Endothelial cell (in vitro differentiated cells): ENCODE data around the gene FBXO47. TPM values are rescaled to one million over a fixed set of nuclear protein-coding genes. Genes with fewer than 3 reads are reported as not detected.
A peak's percentile ranks its signal among the peaks of the same experiment; 100 is the strongest.

Experiments used
- DNase-seq: peaks from one replicate; pipeline ENCODE4 v3.0.0; 2021; ENCODE audit warnings: low spot score
- H3K27ac Mint-ChIP-seq: one replicate; pipeline ENCODE4 v1.8.0; 2021; ENCODE audit warnings: mixed read lengths, inconsistent platforms; ENCODE audit not compliant: unreplicated experiment
- H3K27me3 Mint-ChIP-seq: one replicate; pipeline ENCODE4 v1.8.0; 2021; ENCODE audit warnings: mild to moderate bottlenecking, moderate library complexity, mixed read lengths, inconsistent platforms; ENCODE audit not compliant: unreplicated experiment
- H3K36me3 Mint-ChIP-seq: one replicate; pipeline ENCODE4 v1.8.0; 2021; ENCODE audit warnings: mild to moderate bottlenecking, low read depth, mixed read lengths, inconsistent platforms; ENCODE audit not compliant: unreplicated experiment
- H3K4me1 Mint-ChIP-seq: one replicate; pipeline ENCODE4 v1.8.0; 2021; ENCODE audit warnings: mild to moderate bottlenecking, mixed read lengths, inconsistent platforms; ENCODE audit not compliant: unreplicated experiment
- H3K4me3 Mint-ChIP-seq: one replicate; pipeline ENCODE4 v1.8.0; 2021; ENCODE audit warnings: mild to moderate bottlenecking, mixed read lengths, inconsistent platforms; ENCODE audit not compliant: unreplicated experiment
- H3K9me3 Mint-ChIP-seq: one replicate; pipeline ENCODE4 v1.8.0; 2021; ENCODE audit warnings: mixed read lengths, inconsistent platforms; ENCODE audit not compliant: unreplicated experiment
- CTCF ChIP-seq: fragments of 200-600 bp; sonication (generic); IDR thresholded peaks from one replicate; pipeline ENCODE4 v1.5.0; 2021; ENCODE audit warnings: antibody characterized with exemption; ENCODE audit not compliant: unreplicated experiment
- total RNA-seq: library from RNA; stranded (reverse); fragmentation: NEBNext Ultra II Directional; extraction: Animal tissue kit (Norgen Biotek cat#: 25700); gene quantifications from one replicate; pipeline ENCODE4 v1.2.1, GENCODE V29; 2021; ENCODE audit not compliant: unreplicated experiment

FBXO47 gene
- total RNA-seq, 1 donor from 2014 or later, result not detected

- H3K9me3 Mint-ChIP-seq, result no peaks in the 10 kb centered on the region
- DNase-seq, result no peak
- H3K4me1 Mint-ChIP-seq, result peaks cover 29% of the 10 kb centered on the region
- no peak for TF ChIP-seq CTCF
- H3K36me3 Mint-ChIP-seq, result peaks cover 17% of the 10 kb centered on the region
- peak overlapping the region; percentile 36 for H3K27ac Mint-ChIP-seq
- peaks cover 13% of the 10 kb centered on the region for H3K27me3 Mint-ChIP-seq
- no peak overlapping the region for H3K4me3 Mint-ChIP-seq
Observed at GRCh38 chr17:38896346-38896954, 70.8 kb downstream of the FBXO47 start.

GRCh38 chr17:38894276-38894675 lies 72.9 kb downstream of the FBXO47 start:
- H3K27ac Mint-ChIP-seq, result peak overlapping the region; percentile 68
- peaks cover 29% of the 10 kb centered on the region for H3K4me1 Mint-ChIP-seq
- no peak for TF ChIP-seq CTCF
- H3K9me3 Mint-ChIP-seq, result no peaks in the 10 kb centered on the region
- H3K4me3 Mint-ChIP-seq, result peak overlapping the region; percentile 56
- peaks cover 27% of the 10 kb centered on the region for H3K36me3 Mint-ChIP-seq
- H3K27me3 Mint-ChIP-seq, result peaks cover 13% of the 10 kb centered on the region
- DNase-seq, result no peak

- Mint-ChIP-seq H3K27me3 (peaks cover 13% of the 10 kb centered on the region), H3K9me3 (no peaks in the 10 kb centered on the region), H3K36me3 (peaks cover 27% of the 10 kb centered on the region), H3K4me3 (no peak overlapping the region), H3K4me1 (peaks cover 24% of the 10 kb centered on the region), H3K27ac (no peak overlapping the region)
- TF ChIP-seq CTCF, result no peak
- DNase-seq, result no peak
Observed at GRCh38 chr17:38893607-38894006, 73.6 kb downstream of the FBXO47 start.

GRCh38 chr17:38893113-38893512 lies 74.1 kb downstream of the FBXO47 start:
- H3K4me3 Mint-ChIP-seq, result no peak overlapping the region
- peaks cover 27% of the 10 kb centered on the region for H3K36me3 Mint-ChIP-seq
- H3K4me1 Mint-ChIP-seq, result peaks cover 19% of the 10 kb centered on the region
- H3K9me3 Mint-ChIP-seq, result no peaks in the 10 kb centered on the region
- H3K27me3 Mint-ChIP-seq, result peaks cover 11% of the 10 kb centered on the region
- DNase-seq, result no peak
- TF ChIP-seq CTCF, result no peak
- no peak overlapping the region for H3K27ac Mint-ChIP-seq

- H3K36me3 Mint-ChIP-seq, result peaks cover 24% of the 10 kb centered on the region
- TF ChIP-seq CTCF, result no peak
Observed at GRCh38 chr17:38892620-38893019, 74.6 kb downstream of the FBXO47 start.

More at GRCh38 chr17:38892620-38893019, 74.6 kb downstream of the FBXO47 start:
- Mint-ChIP-seq H3K9me3 (no peaks in the 10 kb centered on the region), H3K4me1 (peaks cover 14% of the 10 kb centered on the region), H3K4me3 (no peak overlapping the region), H3K27ac (no peak overlapping the region), H3K27me3 (peaks cover 6% of the 10 kb centered on the region)
- DNase-seq, result no peak
